ENCODE measurements around the gene KAT6B. TPM values are rescaled to one million over a fixed set of nuclear protein-coding genes. Genes with fewer than 3 reads are reported as not detected.

KAT6B gene
- total and polyA plus RNA-seq, 8 donors, result 27.6 to 48.1 (median 42.3) TPM

- TF ChIP-seq, protein P1, sequence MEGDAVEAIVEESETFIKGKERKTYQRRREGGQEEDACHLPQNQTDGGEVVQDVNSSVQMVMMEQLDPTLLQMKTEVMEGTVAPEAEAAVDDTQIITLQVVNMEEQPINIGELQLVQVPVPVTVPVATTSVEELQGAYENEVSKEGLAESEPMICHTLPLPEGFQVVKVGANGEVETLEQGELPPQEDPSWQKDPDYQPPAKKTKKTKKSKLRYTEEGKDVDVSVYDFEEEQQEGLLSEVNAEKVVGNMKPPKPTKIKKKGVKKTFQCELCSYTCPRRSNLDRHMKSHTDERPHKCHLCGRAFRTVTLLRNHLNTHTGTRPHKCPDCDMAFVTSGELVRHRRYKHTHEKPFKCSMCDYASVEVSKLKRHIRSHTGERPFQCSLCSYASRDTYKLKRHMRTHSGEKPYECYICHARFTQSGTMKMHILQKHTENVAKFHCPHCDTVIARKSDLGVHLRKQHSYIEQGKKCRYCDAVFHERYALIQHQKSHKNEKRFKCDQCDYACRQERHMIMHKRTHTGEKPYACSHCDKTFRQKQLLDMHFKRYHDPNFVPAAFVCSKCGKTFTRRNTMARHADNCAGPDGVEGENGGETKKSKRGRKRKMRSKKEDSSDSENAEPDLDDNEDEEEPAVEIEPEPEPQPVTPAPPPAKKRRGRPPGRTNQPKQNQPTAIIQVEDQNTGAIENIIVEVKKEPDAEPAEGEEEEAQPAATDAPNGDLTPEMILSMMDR (IDR thresholded peaks at IDR 0.05), result no peak
- intact Hi-C loops (cut with DNase I), result no loop called here
- no peaks in the 10 kb centered on the region for H3K9me3 ChIP-seq
- no peaks in the 10 kb centered on the region for H3K36me3 ChIP-seq
- DNase-seq (no peak), ATAC-seq (no peak)
- H3K4me1 ChIP-seq, result peaks cover 0 to 26% of the 10 kb centered on the region in 2 donors
- no peaks in the 10 kb centered on the region for H3K27me3 ChIP-seq
- H3K4me3 ChIP-seq, result no peak overlapping the region
- no peak overlapping the region for H3K27ac ChIP-seq
These were observed 73.9 kb downstream of the KAT6B start for GRCh38 chr10:74900297-74900696.

GRCh38 chr10:74901301-74901700 lies 74.9 kb downstream of the KAT6B start:
- H3K4me1 ChIP-seq, result peaks cover 0 to 26% of the 10 kb centered on the region in 2 donors
- no peak for ATAC-seq

DNA sequence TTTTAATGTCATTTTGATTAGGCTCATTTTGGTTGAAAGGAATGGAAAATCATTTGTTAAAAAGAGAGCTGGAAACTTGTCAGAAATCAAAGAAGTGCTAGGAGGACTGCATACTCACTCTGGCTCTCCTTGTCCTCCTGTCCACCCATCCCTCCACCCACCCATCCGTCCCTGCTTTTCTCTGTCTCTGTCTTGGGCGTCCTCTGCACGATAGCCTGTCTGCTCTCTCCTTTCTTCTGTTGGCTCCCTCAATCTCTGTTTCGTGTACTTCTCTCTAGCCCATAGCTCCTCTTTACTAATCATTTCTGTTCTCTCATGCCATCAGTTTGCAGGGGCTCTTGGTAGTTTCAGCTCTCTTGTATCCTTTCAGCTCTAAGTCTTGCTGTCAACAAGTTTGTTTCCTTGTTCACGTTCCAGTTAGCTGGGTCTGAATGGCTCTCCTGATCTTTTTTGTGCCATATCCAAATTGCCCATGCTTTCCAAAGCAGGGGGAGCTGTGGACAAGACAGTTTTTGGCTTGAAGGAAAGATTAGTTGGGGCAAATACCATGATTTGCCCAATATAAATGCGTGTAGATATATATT lies 75.6 kb downstream of the KAT6B start:
- ATAC-seq, result no peak
- no peak overlapping the region for H3K4me3 ChIP-seq
- H3K9me3 ChIP-seq, result no peaks in the 10 kb centered on the region
- intact Hi-C loops (cut with DNase I), result no loop called here
- no peak for DNase-seq
- H3K27me3 ChIP-seq, result no peaks in the 10 kb centered on the region
- H3K36me3 ChIP-seq, result no peaks in the 10 kb centered on the region
- TF ChIP-seq, protein P1 (IDR thresholded peaks at IDR 0.05), result no peak
- H3K27ac ChIP-seq, result no peak overlapping the region
- peaks cover 0 to 22% of the 10 kb centered on the region in 2 donors for H3K4me1 ChIP-seq

More at GRCh38 chr10:74901301-74901700, 74.9 kb downstream of the KAT6B start:
- no peak for DNase-seq
- H3K27me3 ChIP-seq, result no peaks in the 10 kb centered on the region
- H3K36me3 ChIP-seq, result no peaks in the 10 kb centered on the region
- no peak overlapping the region for H3K27ac ChIP-seq
- H3K9me3 ChIP-seq, result no peaks in the 10 kb centered on the region
- TF ChIP-seq, protein P1 (IDR thresholded peaks at IDR 0.05), result no peak
- intact Hi-C loops (cut with DNase I), result no loop called here
- no peak overlapping the region for H3K4me3 ChIP-seq

DNA sequence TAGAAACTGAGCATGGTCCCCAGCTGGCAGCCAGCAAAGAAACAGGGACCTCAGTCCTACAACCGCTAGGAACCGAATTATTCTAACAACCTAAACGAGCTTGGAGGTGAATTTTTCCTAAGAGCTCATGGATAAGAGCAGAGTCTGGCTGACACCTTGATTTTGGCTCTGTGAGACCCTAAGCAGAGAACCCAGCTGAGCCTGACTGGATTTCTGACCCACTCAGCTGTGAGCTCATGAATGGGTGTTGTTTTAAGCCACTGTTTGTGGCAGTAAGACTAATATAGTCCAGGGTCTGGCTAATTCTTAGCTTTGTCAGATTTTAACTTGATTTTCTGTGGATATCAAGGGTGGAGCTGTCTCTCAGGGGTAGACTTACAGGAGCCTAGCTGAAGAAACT lies 77.1 kb downstream of the KAT6B start:
- TF ChIP-seq, protein P1 (IDR thresholded peaks at IDR 0.05), result no peak
- DNase-seq (no peak), ATAC-seq (no peak)
- Histone ChIP-seq H3K27me3 (no peaks in the 10 kb centered on the region), H3K4me1 (peaks cover 0 to 7% of the 10 kb centered on the region in 2 donors), H3K27ac (no peak overlapping the region), H3K9me3 (no peaks in the 10 kb centered on the region), H3K4me3 (no peak overlapping the region), H3K36me3 (no peaks in the 10 kb centered on the region)
- intact Hi-C loops (cut with DNase I), result no loop called here

GRCh38 chr10:74906611-74907198 lies 80.3 kb downstream of the KAT6B start:
- Histone ChIP-seq H3K9me3 (no peaks in the 10 kb centered on the region), H3K36me3 (no peaks in the 10 kb centered on the region), H3K27me3 (no peaks in the 10 kb centered on the region), H3K4me3 (no peak overlapping the region), H3K27ac (no peak overlapping the region), H3K4me1 (no peaks in the 10 kb centered on the region)
- ATAC-seq, result no peak
- no peak for DNase-seq
- TF ChIP-seq, protein P1 (IDR thresholded peaks at IDR 0.05), result no peak
- intact Hi-C loops (cut with DNase I), result no loop called here

All from left lung (tissue), 10 donors.